Measurements from ENCODE around the gene SUPT6H.
A peak's percentile ranks its signal among the peaks of the same experiment; 100 is the strongest.

The SUPT6H gene

GRCh38 chr17:28726226-28726626, 64.2 kb downstream of the SUPT6H start, which contains the start of gene TLCD1:
TSS of gene TLCD1 (minus strand) at chr17:28726233. CDS start at chr17:28726097, 136 bp downstream.
- TF ChIP-seq, protein P1, sequence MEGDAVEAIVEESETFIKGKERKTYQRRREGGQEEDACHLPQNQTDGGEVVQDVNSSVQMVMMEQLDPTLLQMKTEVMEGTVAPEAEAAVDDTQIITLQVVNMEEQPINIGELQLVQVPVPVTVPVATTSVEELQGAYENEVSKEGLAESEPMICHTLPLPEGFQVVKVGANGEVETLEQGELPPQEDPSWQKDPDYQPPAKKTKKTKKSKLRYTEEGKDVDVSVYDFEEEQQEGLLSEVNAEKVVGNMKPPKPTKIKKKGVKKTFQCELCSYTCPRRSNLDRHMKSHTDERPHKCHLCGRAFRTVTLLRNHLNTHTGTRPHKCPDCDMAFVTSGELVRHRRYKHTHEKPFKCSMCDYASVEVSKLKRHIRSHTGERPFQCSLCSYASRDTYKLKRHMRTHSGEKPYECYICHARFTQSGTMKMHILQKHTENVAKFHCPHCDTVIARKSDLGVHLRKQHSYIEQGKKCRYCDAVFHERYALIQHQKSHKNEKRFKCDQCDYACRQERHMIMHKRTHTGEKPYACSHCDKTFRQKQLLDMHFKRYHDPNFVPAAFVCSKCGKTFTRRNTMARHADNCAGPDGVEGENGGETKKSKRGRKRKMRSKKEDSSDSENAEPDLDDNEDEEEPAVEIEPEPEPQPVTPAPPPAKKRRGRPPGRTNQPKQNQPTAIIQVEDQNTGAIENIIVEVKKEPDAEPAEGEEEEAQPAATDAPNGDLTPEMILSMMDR (IDR thresholded peaks at IDR 0.05; ENCODE audit: control insufficient read depth, insufficient read depth, low read depth, low read length, missing control alignments) = no peak
- peak within 1 kb of the TSS; percentile 60 for H3K4me3 ChIP-seq (ENCODE audit: control insufficient read depth, low read depth, low read length)
- no peak for DNase-seq (ENCODE audit: low read depth)

GRCh38 chr17:28726627-28727491, 64.9 kb downstream of the SUPT6H start:
- DNase-seq (ENCODE audit: low read depth) = peak; percentile 67
- peak overlapping the region; percentile 60 for H3K4me3 ChIP-seq (ENCODE audit: control insufficient read depth, low read depth, low read length)
- TF ChIP-seq, protein P1 (IDR thresholded peaks at IDR 0.05; ENCODE audit: control insufficient read depth, insufficient read depth, low read depth, low read length, missing control alignments) = peak; percentile 99

DNA sequence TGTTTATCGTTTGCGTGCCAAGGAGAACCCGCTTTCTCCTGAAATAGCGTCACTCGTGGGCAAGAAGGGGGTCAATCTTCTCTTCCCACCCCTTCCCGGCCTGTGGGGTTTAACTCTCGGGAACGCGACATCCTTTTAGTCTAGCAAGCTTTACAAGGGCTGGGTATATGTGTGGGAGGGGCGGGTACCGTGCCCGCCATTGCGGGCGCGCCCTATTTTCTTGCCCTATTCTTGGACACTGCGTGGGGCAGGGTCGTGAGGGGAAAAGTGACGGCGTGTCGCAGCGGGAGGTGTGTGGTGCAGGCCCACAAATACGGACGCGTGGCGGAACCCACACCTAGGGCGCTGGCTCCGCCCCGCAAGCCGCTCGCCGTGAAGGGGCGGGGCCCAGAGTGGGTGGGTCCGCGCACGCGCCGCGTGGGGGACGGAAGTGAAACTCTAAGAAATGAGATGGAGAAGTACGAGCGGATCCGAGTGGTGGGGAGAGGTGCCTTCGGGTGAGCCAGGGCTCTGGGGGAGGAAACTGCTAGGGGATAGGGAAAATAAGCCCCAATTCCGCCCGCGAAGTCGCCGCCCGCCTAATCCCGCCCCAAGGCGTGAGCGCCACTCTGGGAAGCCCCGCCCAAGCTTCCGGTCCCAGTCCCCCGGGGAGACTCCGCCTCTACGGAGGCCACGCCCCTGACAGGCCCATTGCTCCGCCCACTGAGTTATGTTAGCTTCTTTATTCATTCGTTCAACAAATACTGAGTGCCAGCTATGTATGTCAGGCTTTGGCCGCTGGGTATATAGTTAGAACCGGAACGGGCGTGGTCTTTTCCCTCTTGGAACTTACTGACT, 66.6 kb downstream of the SUPT6H start, which contains the start of gene NEK8:
TSS of gene NEK8 (plus strand) at position 425 of the 837 bp plus-strand sequence. CDS start at position 451, 26 bp downstream.
- TF ChIP-seq, protein P1 (IDR thresholded peaks at IDR 0.05; ENCODE audit: control insufficient read depth, insufficient read depth, low read depth, low read length, missing control alignments) = no peak
- DNase-seq (ENCODE audit: low read depth) = no peak
- H3K4me3 ChIP-seq (ENCODE audit: control insufficient read depth, low read depth, low read length) = peak within 1 kb of the TSS; percentile 66

DNA sequence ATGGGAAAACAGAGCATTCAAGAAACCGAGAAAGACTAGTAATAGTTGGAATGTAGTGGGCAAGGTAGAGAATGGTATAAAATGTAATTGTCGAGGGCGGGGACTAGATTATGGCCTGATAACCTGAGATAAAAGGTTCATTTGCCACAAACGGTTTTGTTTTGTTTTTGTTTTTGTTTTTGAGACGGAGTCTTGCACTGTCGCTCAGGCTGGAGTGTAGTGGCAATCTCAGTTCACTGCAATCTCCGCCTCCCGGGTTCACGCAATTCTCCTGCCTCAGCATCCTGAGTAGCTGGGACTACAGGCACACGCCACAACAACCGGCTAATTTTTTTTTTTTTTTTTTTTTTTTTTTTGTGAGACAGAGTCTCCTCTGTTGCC, 67.9 kb downstream of the SUPT6H start:
- DNase-seq (ENCODE audit: low read depth) = no peak
- H3K4me3 ChIP-seq (ENCODE audit: control insufficient read depth, low read depth, low read length) = no peak overlapping the region
- TF ChIP-seq, protein P1 (IDR thresholded peaks at IDR 0.05; ENCODE audit: control insufficient read depth, insufficient read depth, low read depth, low read length, missing control alignments) = no peak

DNA sequence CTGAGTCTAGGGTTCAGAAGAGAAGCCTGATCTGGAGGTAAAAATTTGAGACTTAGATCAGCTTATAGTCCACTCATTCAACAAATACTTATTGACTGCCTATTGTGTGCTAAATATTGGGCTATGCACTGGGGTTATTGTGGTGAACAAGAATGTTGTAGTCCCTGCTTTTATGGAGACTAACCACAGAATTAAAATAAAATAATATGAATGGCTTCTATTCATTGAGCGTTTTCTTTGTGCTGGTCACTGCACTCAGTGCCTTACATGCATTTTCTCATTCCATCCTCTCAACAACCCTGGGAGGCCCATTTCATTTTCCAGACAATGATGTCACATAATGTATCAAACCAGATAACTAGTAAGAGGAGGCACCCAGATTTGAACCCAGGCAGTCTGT, 71.3 kb downstream of the SUPT6H start:
- TF ChIP-seq, protein P1 (IDR thresholded peaks at IDR 0.05; ENCODE audit: control insufficient read depth, insufficient read depth, low read depth, low read length, missing control alignments) = no peak
- H3K4me3 ChIP-seq (ENCODE audit: control insufficient read depth, low read depth, low read length) = no peak overlapping the region
- DNase-seq (ENCODE audit: low read depth) = no peak

GRCh38 chr17:28734712-28735241, 72.8 kb downstream of the SUPT6H start:
- TF ChIP-seq, protein P1 (IDR thresholded peaks at IDR 0.05; ENCODE audit: control insufficient read depth, insufficient read depth, low read depth, low read length, missing control alignments) = no peak
- no peak overlapping the region for H3K4me3 ChIP-seq (ENCODE audit: control insufficient read depth, low read depth, low read length)
- no peak for DNase-seq (ENCODE audit: low read depth)
